Esophagus muscularis mucosa (tissue), 4 donors: ENCODE data around the gene DYNC2I2. TPM values are rescaled to one million over a fixed set of nuclear protein-coding genes. Genes with fewer than 3 reads are reported as not detected.
A peak's percentile ranks its signal among the peaks of the same experiment; 100 is the strongest.

ENCODE experiments used
- DNase-seq: peaks from one replicate; pipeline ENCODE4 v3.0.0-alpha.2; 2017; ENCODE audit errors: extremely low spot score
- H3K27ac ChIP-seq, 4 donors: fragments of 200-600 bp; sonication (generic); replicated peaks in 1 of 4; 1 replicate in 3 of 4; 2 replicates in 1 of 4; pipeline ENCODE4 v1.5.1; 2016 to 2019; ENCODE audit warnings: mild to moderate bottlenecking in 1 of 4
- H3K27me3 ChIP-seq, 4 donors: fragments of 200-600 bp; sonication (generic); one replicate each; pipeline versions ENCODE4 v1.5.1 to v1.6.0; 2016 to 2019
- H3K36me3 ChIP-seq, 4 donors: fragments of 200-600 bp; sonication (generic); one replicate each; pipeline ENCODE4 v1.5.1; 2016 to 2019
- H3K4me1 ChIP-seq, 4 donors: fragments of 200-600 bp; sonication (generic); one replicate each; pipeline ENCODE4 v1.5.1; 2016 to 2019
- H3K4me3 ChIP-seq, 4 donors: fragments of 200-600 bp; sonication (generic); 1 replicate in 2 of 4; 2 replicates in 2 of 4; pipeline ENCODE4 v1.5.1; 2016 to 2019; ENCODE audit warnings: mild to moderate bottlenecking in 4 of 4, moderate library complexity in 1 of 4
- H3K9me3 ChIP-seq, 4 donors: fragments of 200-600 bp; sonication (generic); 1 replicate in 3 of 4; 2 replicates in 1 of 4; pipeline ENCODE4 v1.5.1; 2016 to 2019
- EP300 ChIP-seq: sonication (generic); formaldehyde crosslinking; IDR thresholded peaks from one replicate; pipeline ENCODE4 v1.6.1; 2017; ENCODE audit warnings: antibody characterized with exemption
- POLR2A ChIP-seq: fragments of 450-650 bp; IDR thresholded peaks from one replicate; pipeline ENCODE4 v1.6.1; 2017; ENCODE audit warnings: antibody characterized with exemption, moderate library complexity, mild to moderate bottlenecking, low read depth
- POLR2AphosphoS5 ChIP-seq, 2 donors: sonication (generic); formaldehyde crosslinking; IDR thresholded peaks; one replicate each; pipeline ENCODE4 v1.6.1; 2017; ENCODE audit warnings: antibody characterized with exemption in 2 of 2
- WGBS: methylation state at CpG from one replicate; pipeline ENCODE4 v1.1.5; 2018; 5-methylcytosine and 5-hydroxymethylcytosine counted together
- intact Hi-C: fragments of 100-400 bp; cut with DNase I; formaldehyde crosslinking; loops from one replicate; pipeline ENCODE4 v1.15.1; 2023
- total RNA-seq, 4 donors: library from RNA; depleted of rRNA; stranded (reverse); fragments of >200 nt; gene quantifications; one replicate each; pipeline versions ENCODE4 v1.1.0 to v1.2.1, GENCODE V29; 2016
- TF ChIP-seq, protein P1 (sequence below), 3 experiments: fragments of 200-600 bp in 2 of 3; fragments of 450-650 bp in 1 of 3; sonication (generic) in 2 of 3; IDR thresholded peaks; one replicate each; pipeline ENCODE4 v1.5.1; 2017 to 2019; ENCODE audit warnings: antibody characterized with exemption in 3 of 3, mild to moderate bottlenecking in 2 of 3, moderate library complexity in 1 of 3

DYNC2I2 gene
- total RNA-seq, 4 donors from 2014 or later: 27.8 to 54.8 (median 39.2) TPM

DNA sequence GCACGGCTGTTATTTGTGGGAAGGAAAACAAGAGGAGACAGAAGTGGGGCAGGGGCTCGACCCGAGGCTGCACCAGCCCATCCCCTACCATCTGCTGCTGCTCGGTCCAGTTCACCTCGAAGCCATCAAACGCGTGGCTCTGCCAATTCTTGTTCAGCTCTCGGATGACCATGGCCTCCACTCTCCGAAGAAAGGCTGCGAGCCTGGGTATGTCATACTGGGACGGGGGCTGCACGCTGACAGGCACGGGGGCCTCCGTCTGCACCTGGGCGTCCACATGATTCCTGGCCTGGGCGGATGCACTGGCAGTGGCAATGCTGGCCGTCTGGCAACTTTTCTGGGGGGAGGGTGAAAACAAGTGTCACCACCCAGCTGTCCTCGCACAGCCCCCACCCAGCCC lies 16.0 kb downstream of the DYNC2I2 start:
- no peak overlapping the region for H3K27ac ChIP-seq
- no peak for DNase-seq
- 91% methylated on average over 18 of the region's 18 CpGs for WGBS
- H3K4me1 ChIP-seq: peaks cover 8 to 12% (median 10%) of the 10 kb centered on the region in 4 donors
- H3K4me3 ChIP-seq: no peak overlapping the region
- H3K27me3 ChIP-seq: no peaks in the 10 kb centered on the region
- peaks cover 0 to 23% (median 16%) of the 10 kb centered on the region in 4 donors for H3K36me3 ChIP-seq
- no peaks in the 10 kb centered on the region for H3K9me3 ChIP-seq
- TF ChIP-seq POLR2AphosphoS5 (IDR thresholded peaks at IDR 0.05) (no peak), POLR2A (no peak), EP300 (no peak)
- TF ChIP-seq, protein P1, sequence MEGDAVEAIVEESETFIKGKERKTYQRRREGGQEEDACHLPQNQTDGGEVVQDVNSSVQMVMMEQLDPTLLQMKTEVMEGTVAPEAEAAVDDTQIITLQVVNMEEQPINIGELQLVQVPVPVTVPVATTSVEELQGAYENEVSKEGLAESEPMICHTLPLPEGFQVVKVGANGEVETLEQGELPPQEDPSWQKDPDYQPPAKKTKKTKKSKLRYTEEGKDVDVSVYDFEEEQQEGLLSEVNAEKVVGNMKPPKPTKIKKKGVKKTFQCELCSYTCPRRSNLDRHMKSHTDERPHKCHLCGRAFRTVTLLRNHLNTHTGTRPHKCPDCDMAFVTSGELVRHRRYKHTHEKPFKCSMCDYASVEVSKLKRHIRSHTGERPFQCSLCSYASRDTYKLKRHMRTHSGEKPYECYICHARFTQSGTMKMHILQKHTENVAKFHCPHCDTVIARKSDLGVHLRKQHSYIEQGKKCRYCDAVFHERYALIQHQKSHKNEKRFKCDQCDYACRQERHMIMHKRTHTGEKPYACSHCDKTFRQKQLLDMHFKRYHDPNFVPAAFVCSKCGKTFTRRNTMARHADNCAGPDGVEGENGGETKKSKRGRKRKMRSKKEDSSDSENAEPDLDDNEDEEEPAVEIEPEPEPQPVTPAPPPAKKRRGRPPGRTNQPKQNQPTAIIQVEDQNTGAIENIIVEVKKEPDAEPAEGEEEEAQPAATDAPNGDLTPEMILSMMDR (IDR thresholded peaks at IDR 0.05): no peak
- intact Hi-C loops: no loop called here

DNA sequence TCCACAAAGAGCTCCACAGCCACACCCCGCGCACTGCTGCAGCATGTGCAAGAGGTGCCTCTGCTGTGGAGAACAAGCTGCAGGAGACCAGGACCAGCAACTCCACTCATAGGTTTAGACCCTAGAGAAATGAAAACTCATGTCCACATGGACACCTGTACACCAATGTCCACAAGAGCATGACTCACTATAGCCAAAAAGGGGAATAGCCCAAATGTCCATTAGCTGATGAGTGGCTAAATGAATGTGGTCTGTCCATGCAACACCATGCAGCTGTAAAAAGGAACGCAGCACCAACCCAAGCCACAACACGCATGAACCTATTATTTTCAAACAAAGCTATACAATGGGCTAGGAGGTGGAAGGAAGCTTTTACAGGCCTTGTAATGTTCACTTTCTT lies 18.1 kb downstream of the DYNC2I2 start:
- Histone ChIP-seq H3K4me1 (peaks cover 22 to 30% (median 26%) of the 10 kb centered on the region in 4 donors), H3K27ac (no peak overlapping the region), H3K9me3 (no peaks in the 10 kb centered on the region), H3K4me3 (no peak overlapping the region), H3K27me3 (no peaks in the 10 kb centered on the region), H3K36me3 (peaks cover 8 to 35% (median 27%) of the 10 kb centered on the region in 4 donors)
- intact Hi-C loops: loop anchor here (5.0 kb wide), 1 partner anchor 44 kb away; no protein-coding TSS in a partner anchor
- no peak for TF ChIP-seq POLR2A
- TF ChIP-seq, protein P1 (IDR thresholded peaks at IDR 0.05): no peak
- no peak for TF ChIP-seq POLR2AphosphoS5 (IDR thresholded peaks at IDR 0.05)
- TF ChIP-seq EP300: no peak
- no peak for DNase-seq
- WGBS: 92% methylated on average over 4 of the region's 4 CpGs

DNA sequence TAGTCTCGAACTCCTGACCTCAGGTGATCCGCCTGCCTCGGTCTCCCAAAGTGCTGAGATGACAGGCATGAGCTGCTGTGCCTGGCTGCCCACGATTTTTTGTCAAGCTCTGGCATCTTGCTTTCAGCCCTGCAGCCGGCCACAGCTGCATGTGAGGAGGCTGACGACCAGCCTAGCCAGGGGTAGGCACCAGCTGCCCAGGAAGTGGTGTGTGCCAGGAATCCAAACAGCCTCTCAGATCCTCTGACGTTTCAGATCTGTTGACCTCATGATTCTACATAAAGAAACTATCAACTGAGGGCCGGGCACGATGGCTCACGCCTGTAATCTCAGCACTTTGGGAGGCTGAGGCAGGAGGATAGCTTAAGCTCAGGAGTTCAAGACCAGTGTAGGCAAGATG lies 19.0 kb downstream of the DYNC2I2 start:
- no peak for DNase-seq
- Histone ChIP-seq H3K27ac (peak overlapping the region in 1 of 4 donors; percentile 91), H3K4me1 (peaks cover 22 to 30% (median 26%) of the 10 kb centered on the region in 4 donors), H3K9me3 (no peaks in the 10 kb centered on the region), H3K36me3 (peaks cover 17 to 44% (median 36%) of the 10 kb centered on the region in 4 donors), H3K27me3 (no peaks in the 10 kb centered on the region), H3K4me3 (no peak overlapping the region)
- WGBS: 74% methylated on average over 9 of the region's 10 CpGs
- TF ChIP-seq POLR2AphosphoS5 (IDR thresholded peaks at IDR 0.05) (no peak), POLR2A (no peak), EP300 (no peak)
- TF ChIP-seq, protein P1 (IDR thresholded peaks at IDR 0.05): no peak
- intact Hi-C loops: loop anchor here (5.0 kb wide), 1 partner anchor 45 kb away; no protein-coding TSS in a partner anchor

DNA sequence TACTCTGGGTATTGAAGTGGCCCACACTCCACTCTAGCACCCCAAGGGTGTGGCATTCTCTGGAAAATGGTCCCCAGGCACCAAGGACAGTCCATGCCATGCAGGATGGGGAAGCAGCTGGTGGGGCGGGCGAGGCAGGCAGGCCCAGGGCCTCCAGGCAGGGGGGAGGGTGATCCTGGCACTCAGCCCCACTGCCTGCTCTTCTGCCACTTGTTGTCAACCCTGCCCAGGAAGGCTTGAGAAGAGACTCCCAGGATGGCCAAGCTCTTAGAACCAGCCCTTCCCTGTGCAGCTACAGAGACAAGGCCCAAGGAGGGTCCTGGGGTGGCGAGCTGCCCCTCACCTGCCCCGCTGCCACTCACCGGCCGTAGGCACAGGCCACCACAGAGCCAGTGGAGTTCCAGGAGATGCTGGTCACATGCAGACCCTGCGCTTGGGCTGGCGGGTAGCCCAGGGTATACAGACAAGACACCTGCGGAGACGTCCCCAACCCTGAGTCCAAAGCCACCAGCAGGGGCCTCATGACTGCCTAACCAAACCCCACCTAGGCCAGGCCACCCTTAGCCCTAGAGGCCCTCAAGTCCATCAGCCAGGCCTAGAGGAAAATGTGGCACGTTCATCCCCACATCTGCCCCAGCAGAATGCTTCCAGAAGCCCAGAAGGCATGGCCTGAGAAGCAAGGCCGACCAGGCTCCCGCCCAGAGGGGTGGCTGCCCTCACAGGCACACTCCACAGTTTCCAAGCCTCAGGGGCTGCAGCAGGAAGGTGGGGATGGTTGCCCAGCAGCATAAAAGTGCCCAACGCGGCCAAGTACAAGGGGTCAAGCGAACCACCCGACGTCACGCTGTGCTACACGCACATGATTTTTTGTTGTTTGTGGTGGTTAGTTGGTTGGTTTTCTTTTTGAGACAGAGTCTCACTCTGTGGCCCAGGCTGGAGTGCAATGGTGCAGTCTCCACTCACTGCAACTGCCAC lies 19.8 kb downstream of the DYNC2I2 start:
- peaks cover 22 to 30% (median 26%) of the 10 kb centered on the region in 4 donors for H3K4me1 ChIP-seq
- TF ChIP-seq EP300 (no peak), POLR2A (no peak), POLR2AphosphoS5 (IDR thresholded peaks at IDR 0.05) (no peak)
- TF ChIP-seq, protein P1 (IDR thresholded peaks at IDR 0.05): no peak
- no peak overlapping the region for H3K4me3 ChIP-seq
- DNase-seq: no peak
- no peaks in the 10 kb centered on the region for H3K27me3 ChIP-seq
- H3K9me3 ChIP-seq: no peaks in the 10 kb centered on the region
- 80% methylated on average over 3 of the region's 20 CpGs for WGBS
- intact Hi-C loops: loop anchor here (5.0 kb wide), 1 partner anchor 45 kb away; no protein-coding TSS in a partner anchor
- peaks cover 25 to 52% (median 44%) of the 10 kb centered on the region in 4 donors for H3K36me3 ChIP-seq
- H3K27ac ChIP-seq: peak overlapping the region; percentile 80 to 94 (median 92)
